A673 (cell line): ENCODE measurements around the gene FBN3. TPM values are rescaled to one million over a fixed set of nuclear protein-coding genes. Genes with fewer than 3 reads are reported as not detected.

Experiments
- BruUV-seq: library from RNA; stranded (reverse); fragments of 400-500 nt; replicated peaks from 2 replicates; lab custom pipeline; 2021; lab: Mats Ljungman, UMichigan
- CTCF ChIA-PET: fragments of 300-600 bp; sonication (Branson Sonifier 250); formaldehyde crosslinking; loops from one replicate; lab custom pipeline; 2022; ENCODE audit warnings: antibody characterized with exemption; lab: Charles Lee
- POLR2A ChIA-PET: fragments of 300-600 bp; sonication (Branson Sonifier 250); formaldehyde crosslinking; loops from one replicate; lab custom pipeline; 2022; ENCODE audit warnings: antibody characterized with exemption; ENCODE audit not compliant: low non-redundant PET; lab: Charles Lee
- DNase-seq: peaks from one replicate; pipeline ENCODE4 v3.0.0-alpha.2; 2015; ENCODE audit warnings: low spot score
- H3K27ac ChIP-seq: fragments of 200-600 bp; sonication (generic); 2 replicates; pipeline ENCODE4 v1.5.1; 2016; ENCODE audit warnings: mixed run types, low read depth, mild to moderate bottlenecking, mixed read lengths, antibody characterized with exemption, low read length; ENCODE audit not compliant: poor library complexity, severe bottlenecking
- H3K27me3 ChIP-seq: fragments of 200-600 bp; sonication (generic); replicated peaks from 2 replicates; pipeline ENCODE4 v1.6.1; 2017; ENCODE audit warnings: mixed run types, low read depth, mild to moderate bottlenecking, mixed read lengths, antibody characterized with exemption, low read length; ENCODE audit not compliant: insufficient read depth, poor library complexity
- H3K36me3 ChIP-seq: fragments of 200-600 bp; sonication (generic); 2 replicates; pipeline ENCODE4 v1.6.1; 2016; ENCODE audit warnings: mixed run types, mild to moderate bottlenecking, mixed read lengths, antibody characterized with exemption, low read length; ENCODE audit not compliant: insufficient read depth, poor library complexity, severe bottlenecking
- H3K4me1 ChIP-seq: fragments of 200-600 bp; sonication (generic); 2 replicates; pipeline ENCODE4 v1.6.1; 2017; ENCODE audit warnings: mixed run types, mild to moderate bottlenecking, mixed read lengths, antibody characterized with exemption, low read length; ENCODE audit not compliant: insufficient read depth, poor library complexity, severe bottlenecking
- H3K4me3 ChIP-seq: fragments of 200-600 bp; sonication (generic); 2 replicates; pipeline ENCODE4 v1.5.1; 2016; ENCODE audit warnings: low read depth, mixed run types, mild to moderate bottlenecking, mixed read lengths, low read length; ENCODE audit not compliant: poor library complexity, severe bottlenecking
- H3K9me3 ChIP-seq: fragments of 200-600 bp; sonication (generic); 2 replicates; pipeline ENCODE4 v1.6.1; 2016; ENCODE audit warnings: mixed run types, low read depth, mild to moderate bottlenecking, mixed read lengths, antibody characterized with exemption, low read length; ENCODE audit not compliant: poor library complexity, severe bottlenecking
- CTCF ChIP-seq: fragments of 300-800, 200-600 bp; sonication (generic); conservative IDR thresholded peaks from 2 replicates; pipeline ENCODE4 v1.5.1; 2017; ENCODE audit warnings: low read depth, mild to moderate bottlenecking, antibody characterized with exemption, low read length, moderate library complexity, mixed read lengths
- EZH2 ChIP-seq: fragments of 200-600 bp; sonication (generic); IDR thresholded peaks from 2 replicates; pipeline ENCODE4 v1.6.1; 2017; ENCODE audit warnings: borderline replicate concordance, low read depth, mild to moderate bottlenecking, mixed read lengths, antibody characterized with exemption, low read length; ENCODE audit not compliant: poor library complexity, severe bottlenecking
- intact Hi-C: fragments of 100-400 bp; cut with micrococcal nuclease; formaldehyde crosslinking; loops from one replicate; pipeline ENCODE4 v1.10.0; 2022; ENCODE audit not compliant: unreplicated experiment
- total RNA-seq: library from RNA; stranded (reverse); gene quantifications from 2 replicates; pipeline ENCODE4 v1.2.3, GENCODE V29; 2021

FBN3 gene
- total RNA-seq, 1 experiment from 2014 or later, result 0.06 TPM

DNA sequence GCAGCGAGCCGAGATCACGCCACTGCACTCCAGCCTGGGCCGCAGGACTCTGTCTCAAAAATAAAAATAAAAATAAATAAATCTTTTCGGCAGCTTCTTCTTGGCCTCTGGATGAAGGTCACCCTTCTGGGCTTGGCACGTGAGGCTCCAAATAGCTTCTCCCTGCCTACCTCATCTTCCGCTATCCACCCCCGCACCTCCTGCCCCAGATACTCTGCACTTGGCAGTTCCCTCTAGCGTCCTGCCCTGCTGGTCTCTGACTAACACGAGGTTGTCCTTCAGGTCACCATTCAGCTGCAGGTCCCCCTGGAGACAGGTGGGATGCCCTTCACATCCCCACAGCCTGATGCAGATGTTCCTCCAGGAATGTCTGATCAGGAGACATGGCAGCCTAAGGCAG is 105.4 kb downstream of the FBN3 start:
- H3K27ac ChIP-seq, result no peak overlapping the region
- H3K36me3 ChIP-seq, result no peaks in the 10 kb centered on the region
- no peak for TF ChIP-seq EZH2
- TF ChIP-seq CTCF, result no peak
- no peaks in the 10 kb centered on the region for H3K27me3 ChIP-seq
- H3K4me1 ChIP-seq, result no peaks in the 10 kb centered on the region
- intact Hi-C loops, result no loop called here
- no peaks in the 10 kb centered on the region for H3K9me3 ChIP-seq
- no peak for DNase-seq
- no TSS peak for BruUV-seq
- ChIA-PET POLR2A (no interaction called here), CTCF (no interaction called here)
- H3K4me3 ChIP-seq, result no peak overlapping the region

DNA sequence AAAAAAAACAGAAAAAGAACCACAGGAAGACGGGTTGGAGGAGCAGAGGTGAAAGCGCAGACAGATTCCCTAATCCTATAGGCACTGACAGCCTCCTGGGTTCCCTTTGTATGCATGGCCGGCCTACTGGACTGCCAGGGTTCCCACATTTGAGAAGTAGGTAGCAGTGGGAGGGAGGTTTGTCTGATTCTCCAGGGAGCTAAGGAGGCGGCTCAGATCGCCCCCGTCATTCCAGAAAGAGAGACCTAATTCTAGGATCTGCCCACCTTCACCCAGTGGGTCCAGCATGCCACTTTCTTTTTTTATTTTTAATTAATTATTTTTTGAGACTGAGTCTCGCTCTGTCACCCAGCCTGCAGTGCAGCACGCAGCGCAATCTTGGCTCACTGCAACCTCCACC is 106.5 kb downstream of the FBN3 start:
- H3K36me3 ChIP-seq, result no peaks in the 10 kb centered on the region
- no peaks in the 10 kb centered on the region for H3K9me3 ChIP-seq
- TF ChIP-seq CTCF (no peak), EZH2 (no peak)
- no TSS peak for BruUV-seq
- no peaks in the 10 kb centered on the region for H3K4me1 ChIP-seq
- no peak overlapping the region for H3K27ac ChIP-seq
- intact Hi-C loops, result no loop called here
- no peak for DNase-seq
- ChIA-PET CTCF (no interaction called here), POLR2A (no interaction called here)
- H3K27me3 ChIP-seq, result no peaks in the 10 kb centered on the region
- H3K4me3 ChIP-seq, result no peak overlapping the region

DNA sequence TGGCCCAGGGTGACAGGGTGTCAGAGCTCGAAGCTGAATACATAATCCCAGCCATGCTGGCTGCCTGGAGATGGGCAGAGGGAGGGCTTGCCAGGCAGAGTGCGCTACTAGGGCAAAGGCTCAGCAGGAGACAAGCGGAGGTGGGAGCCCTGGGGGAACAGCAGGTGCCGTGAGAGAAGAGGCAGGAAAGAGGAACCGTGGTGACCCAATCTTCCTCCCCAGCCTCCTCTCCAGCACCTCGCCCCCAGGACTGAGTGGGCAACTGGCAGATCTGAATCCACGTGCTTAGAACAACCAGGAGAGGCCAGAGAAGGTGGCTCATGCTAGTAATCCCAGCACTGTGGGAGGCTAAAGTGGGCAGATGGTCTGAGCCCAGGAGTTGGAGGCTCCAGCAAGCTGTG is 107.9 kb downstream of the FBN3 start:
- ChIA-PET CTCF (no interaction called here), POLR2A (no interaction called here)
- TF ChIP-seq EZH2 (no peak), CTCF (no peak)
- Histone ChIP-seq H3K9me3 (no peaks in the 10 kb centered on the region), H3K27ac (no peak overlapping the region), H3K36me3 (no peaks in the 10 kb centered on the region), H3K4me1 (no peaks in the 10 kb centered on the region), H3K27me3 (no peaks in the 10 kb centered on the region), H3K4me3 (no peak overlapping the region)
- no TSS peak for BruUV-seq
- intact Hi-C loops, result no loop called here
- no peak for DNase-seq
